HG03135 (cell line): ENCODE data around the gene SESN3.
"Not testable (repeated sequence)": the region's sequence is repeated elsewhere in the genome, so short reads cannot be mapped to it uniquely, and the experiment has no call there.

Experiments
- ATAC-seq: cut with Tn5 transposase; IDR thresholded peaks from one replicate; pipeline ENCODE4 v1.9.1; 2021; ENCODE audit warnings: mild to moderate bottlenecking, moderate library complexity; ENCODE audit not compliant: unreplicated experiment

Gene SESN3

DNA sequence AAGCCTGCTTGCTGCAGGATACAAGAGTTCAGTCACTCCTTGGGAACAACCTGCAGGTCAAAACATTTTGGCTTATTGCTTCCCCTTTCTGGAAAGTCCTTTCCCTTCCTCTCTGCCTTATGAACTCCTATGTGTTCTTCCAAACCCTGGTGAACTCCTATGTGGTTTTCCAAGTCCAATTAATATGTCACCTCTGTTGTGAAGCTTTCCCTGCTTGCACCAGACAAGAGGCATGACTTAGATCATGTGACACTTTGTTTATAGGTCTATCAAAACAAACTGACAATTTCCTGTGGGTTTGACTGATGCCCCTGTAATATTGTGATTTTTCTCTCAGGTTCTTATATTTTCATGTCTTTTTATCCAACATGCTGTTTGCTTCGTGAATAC is 77.2 kb downstream of the SESN3 start:
- ATAC-seq: no peak

DNA sequence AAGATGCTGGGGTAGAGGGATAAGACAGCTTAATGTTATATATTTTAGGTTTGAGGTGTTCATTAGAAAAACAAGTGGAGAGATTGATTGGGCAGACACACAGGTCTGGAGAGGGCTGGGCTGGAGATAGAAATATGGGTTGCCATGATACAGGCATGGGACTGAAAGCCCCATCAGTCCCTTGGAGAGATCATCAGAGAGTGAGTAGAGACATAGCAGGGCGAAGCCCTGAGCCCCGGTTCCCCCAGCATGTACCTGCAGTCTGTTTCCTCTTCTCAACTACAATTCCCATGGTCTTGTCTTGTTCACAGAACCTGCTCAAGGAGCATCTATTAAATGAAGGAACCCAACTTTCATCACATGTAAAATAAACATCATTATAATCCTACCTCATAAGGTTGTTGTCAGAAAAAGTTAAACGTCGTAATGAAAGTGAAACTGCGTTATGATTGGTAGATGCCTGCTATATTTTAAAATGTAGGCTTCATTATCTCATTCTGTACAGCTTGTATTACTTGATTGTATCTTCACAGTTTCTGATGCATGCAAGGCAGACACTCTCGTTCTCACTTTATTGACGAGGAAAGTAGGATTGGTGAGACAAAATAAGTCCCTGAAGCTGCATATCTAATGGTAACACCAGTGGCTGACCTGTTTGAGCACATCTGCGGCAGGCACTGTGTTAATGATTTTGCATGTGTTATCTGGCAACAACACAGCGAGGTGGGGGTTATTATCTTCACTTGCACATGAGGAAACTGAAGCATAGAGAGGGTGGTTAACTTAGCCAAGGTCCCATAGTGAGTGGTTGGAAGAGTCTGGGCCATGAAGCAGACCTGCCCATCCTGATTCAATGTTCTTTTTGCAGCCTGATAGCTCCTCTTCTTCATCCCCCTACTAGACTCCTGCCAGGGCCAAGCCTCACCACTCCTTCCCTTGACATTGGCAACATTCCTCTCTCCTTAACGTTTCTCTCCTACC is 77.8 kb downstream of the SESN3 start:
- ATAC-seq: no peak

DNA sequence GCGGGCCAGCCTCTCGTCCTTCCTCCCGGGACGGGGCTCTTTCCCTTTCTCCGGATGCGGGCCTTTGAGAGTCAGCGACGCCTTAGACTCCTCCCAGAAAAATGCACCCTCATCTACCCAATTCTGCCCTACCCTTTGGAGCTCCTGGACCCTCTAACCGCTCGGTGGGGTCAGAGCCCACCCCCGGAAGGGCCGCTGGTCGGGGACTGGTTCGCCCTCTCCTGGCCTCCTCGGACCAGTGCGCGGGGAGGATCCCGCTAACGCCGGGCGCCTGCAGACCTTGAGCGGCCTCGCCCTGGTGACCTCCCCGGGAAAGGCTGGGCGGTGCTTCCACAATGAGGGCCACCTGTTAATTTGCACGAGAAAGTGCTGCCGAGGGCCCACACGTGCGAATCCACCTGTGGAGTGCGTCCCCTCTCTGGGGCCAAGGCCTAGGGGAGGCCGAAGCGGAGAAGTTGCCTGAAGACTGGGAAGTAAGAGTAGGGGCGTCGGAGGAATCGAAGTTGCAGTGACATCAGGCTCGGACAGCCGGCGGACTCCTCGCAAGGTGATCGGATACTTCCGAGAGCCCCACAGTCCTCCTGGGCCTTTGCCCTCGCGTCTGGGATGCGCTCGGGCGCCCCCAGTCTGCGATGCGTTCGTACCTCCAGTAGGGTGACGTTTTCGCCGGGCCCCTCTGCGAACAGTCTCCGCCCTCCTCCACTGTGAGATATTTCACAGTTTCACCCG is 79.9 kb downstream of the SESN3 start:
- peak; percentile 87 for ATAC-seq

DNA sequence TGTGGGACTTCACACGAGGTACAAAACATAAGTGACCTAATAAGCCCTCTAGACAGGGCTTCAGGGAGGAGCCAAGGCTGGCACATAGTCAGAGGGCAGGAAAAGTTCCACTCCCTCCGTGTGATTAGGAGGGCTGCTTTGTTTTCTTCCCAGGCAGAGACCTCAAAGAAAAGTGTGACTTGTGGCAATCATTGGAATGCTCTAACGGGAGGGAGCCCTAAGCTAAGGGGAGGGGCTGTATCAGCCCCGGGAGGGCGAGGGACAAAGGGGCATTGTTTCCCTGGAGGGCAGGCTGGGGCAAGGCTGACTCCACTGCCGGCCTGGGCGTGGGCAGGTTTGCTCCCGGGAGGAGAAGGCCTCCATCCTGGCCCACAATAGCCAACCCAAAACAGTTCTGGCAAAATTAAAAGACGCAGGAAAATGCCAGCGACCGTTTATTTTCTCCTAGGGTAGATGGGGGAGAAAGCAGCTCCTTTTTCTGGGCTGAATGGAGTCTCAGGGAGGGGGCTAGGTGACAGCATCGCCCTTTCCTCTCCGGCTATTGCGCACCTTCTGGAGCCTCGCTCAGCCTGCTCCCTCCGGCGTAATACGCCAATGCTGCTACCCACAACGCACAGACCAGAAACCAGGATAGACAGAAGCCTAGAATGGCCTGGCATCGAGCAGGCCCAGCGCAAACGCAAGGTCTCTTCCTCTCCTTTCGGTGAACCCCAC is 81.2 kb downstream of the SESN3 start:
- no peak for ATAC-seq

DNA sequence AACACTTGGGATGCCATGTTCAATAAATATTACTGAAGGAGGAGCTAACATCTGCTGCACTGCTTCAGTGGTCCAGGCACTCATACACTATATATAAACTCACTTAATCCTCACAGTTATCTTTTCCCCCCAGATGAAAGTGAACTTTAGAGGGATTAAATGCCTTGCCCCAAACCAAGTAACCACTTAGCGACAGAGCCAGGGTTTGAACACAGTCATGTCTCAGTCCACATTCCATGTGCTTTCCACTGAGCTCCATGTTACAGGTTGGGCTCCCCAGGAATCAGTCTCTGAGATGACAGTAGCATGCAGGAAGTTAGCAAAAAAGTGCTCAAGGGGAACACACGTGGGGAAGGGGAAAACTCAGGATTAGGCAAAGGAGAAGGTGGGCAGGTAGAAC is 82.1 kb downstream of the SESN3 start:
- ATAC-seq: no peak

DNA sequence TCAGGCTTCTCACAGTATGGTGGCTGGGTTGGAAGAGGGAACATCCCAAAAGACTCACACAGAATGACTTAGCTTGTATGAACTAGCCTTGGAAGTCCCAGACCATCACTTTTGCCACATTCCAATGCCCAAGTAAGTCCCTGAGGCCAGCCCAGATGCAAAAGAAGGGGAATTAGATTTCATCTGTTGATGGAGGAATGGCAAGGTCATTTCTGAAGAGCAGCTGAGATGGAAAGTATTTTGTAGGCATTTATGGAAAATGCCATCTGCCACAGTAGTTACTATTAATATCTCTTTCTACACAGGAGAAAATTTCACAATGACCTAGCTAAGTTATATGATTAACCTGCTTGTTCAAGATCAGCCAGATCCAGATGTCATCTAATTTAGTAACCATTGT is 82.6 kb downstream of the SESN3 start:
- no peak for ATAC-seq

DNA sequence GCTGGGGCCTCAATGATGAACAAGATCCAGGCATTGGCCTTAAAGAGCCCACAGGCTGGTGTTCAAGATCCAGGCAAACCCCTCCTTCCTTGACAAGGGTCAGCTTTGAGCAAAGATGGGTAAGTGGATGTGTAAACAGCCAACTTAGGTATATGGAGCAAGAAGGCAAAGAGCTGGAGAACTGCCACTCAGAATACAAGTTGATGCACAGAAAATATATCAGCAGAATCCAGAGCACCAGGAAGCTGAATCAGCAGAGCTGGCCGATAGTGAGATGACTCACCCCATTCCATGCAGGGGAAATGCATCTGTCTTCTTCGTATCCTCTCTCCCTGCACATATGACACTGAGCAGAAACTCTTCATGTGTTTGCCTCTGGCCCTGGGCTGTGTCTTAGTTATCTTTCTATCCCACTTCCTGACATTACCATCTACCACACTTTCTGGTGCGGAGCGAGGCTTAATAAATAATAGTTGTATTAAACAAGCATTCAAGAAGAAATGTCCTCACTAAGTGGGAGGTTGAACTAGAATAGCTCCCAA is 83.6 kb downstream of the SESN3 start:
- no peak for ATAC-seq

DNA sequence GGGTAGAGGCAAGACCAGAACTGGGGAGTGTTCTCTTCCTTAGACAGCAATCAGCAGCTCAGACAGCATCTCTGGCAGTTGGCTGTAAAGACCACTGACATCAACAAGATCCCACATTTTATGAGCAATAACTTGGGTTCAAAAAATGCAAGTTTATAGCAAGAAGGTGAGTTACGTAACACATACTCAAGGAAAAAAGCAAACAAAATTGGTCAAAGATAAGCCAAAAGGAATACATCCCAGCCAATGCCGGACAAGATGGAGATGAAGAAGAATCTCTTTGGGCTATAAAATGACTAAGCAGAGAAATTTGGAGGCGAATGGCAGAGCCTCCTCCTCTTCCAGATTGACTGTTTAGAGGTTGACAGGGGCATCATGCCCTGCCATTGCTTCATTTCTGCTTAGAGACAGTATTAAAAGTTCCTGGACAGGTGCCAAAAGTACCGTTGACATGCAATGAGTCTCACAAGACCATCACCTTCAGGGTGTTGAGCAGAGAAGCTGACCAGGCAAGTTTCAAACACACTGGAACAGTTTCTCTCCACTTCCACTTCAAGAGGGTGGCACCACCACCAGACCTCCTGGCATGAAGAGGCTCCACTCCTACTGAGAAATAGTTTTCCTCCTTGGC is 85.5 kb downstream of the SESN3 start:
- ATAC-seq: no peak

DNA sequence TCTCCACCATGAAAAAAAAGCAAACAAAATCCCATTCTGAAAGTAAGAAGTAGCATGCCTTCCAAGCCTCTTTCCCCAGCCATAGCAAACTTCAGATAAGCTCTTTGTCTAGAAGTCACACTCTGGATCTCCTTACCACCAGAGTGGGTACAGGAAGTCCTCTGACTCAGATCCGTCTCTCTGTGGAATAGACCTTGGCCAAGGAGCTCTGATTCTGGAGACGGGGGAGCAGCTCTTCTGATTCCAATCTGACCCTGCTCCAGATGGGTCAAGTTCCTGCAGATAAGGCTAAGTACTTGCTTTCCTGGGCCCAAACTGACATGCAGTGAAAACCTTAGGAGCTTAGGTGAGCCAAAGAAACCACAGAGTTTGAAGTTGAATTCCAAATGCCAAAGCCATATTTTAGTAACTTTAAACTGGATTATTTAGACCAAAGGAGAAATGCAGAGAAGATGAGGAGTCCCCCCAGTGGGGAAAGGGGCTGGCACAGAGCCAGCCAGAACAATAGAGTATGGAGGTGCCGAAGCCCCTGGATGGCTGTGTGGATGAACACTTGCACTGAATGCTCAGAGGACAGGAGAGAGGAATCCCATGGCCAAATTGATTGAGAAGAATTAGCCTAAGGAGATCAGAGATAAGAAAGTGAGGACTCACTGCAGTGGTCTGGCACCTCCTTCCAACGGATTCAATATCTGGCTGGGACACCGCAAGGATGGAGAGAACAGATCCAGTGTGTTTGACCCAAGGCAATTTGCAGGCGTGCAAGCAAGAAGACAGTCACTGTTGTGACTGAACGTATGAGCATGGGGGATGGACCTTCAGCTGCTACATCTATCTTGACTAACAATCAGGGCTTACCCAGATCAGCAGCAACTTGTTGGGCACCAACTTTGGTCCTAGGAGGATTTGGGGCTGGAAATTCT is 86.4 kb downstream of the SESN3 start:
- no peak for ATAC-seq

DNA sequence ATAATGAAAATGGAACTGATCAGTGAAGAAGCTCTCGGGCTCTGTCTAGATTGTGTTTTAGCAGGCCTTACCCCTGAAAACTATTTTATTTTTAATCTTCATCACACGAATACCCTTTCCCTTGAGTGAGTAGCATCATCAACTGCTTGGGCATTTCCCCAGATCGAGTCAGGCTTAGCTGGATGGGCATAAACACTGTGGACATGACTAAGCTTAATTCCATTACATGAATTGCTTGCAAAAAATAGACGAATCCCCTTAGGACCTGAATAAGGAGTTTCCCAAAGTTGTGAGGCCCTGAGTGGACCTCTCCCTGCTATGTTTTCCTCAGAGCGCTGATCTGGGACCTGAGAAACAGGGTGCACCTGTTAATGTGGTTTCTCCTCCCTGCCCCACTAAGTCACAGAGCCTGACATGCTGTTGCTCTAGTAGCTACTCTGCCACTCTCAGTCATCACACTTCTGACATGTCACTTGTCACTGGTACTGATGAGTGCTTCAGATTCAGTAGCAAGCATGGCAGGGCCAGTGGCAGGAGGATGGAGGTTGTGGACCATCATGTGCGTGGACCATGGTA is 87.8 kb downstream of the SESN3 start:
- no peak for ATAC-seq

DNA sequence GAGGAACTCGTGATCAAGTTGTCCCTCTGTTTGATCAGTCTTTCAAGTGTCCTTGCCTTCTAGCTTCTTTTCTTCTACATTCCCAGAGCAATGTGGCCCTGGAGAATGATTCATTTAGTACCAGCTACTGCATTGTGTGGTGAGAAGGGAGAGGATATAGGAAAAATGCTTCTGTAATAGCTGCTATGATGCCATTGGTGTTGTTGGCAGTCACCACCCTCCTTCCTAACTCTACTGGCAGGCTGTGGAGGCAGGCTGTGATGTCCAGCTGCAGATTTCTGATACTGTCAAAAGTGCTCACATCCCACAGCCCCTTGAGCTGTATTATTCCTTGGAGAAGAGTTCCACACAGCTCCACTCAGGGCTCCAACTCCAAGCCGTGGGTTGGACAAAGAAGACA is 88.6 kb downstream of the SESN3 start:
- no peak for ATAC-seq

DNA sequence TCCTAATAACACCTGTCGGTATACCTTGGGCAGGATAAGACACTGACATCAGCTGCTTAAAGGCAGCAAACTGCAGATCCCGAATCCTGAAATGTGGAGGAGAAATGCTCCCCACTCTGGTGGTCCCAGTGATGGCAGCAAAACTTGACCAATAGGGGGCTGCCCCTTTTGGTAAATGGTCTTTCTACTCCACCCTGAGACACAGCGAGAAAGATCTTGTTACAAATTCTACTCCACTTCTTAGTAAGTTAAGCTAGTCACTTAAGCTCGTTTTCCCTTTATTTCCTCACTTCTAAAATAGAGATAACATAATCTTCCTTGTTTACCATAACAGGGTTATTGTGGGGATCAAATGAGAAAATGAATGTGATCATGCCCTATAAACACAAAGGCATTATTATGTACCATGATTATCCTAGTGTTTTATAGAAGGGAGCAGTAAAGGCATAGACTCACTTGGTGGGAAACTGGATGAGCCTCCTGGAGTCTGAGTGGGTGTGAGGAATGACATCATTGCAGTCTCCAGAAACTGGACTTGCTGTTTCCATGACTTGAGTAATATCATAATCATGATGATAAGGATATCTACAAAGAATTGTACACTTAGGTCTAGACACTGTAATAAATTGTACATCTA is 90.5 kb downstream of the SESN3 start:
- no peak for ATAC-seq

DNA sequence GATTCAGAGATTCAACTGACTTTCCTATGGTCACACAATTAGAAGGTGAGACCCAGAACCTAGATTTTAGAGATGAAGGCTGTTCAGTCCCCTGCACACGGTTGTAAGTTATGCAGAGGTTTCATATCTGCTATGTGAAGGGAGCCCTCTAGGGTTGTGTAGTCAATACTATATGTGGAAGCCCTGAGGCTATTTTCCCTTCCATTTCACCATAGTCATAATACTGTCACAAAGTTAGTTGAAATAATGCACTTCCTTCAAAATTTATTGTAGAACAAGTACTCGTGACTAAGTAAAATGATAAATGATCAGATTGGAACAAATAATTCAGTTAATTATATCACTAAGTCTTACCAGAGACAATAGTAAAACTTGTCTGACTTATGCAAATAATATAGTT is 92.6 kb downstream of the SESN3 start:
- ATAC-seq: peak; percentile 64

DNA sequence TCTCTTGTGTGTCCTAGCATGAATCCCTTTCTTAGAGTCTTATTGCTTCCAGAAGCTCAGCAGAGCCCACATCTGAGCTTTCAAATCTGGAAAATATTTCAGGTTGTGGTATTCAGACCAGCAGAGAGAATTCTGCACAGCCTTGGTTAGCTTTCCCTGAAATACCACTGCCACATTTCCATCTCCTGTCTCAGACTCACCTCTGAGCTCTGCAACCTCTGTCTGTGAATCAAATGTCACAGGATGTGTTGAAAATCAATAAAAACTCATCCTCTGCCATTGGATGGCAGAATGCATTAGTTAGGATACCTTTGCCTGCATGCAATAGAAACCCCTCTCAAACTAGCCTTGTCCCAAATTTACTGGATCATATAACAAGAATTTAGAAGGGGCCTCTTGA is 93.7 kb downstream of the SESN3 start:
- no peak for ATAC-seq

DNA sequence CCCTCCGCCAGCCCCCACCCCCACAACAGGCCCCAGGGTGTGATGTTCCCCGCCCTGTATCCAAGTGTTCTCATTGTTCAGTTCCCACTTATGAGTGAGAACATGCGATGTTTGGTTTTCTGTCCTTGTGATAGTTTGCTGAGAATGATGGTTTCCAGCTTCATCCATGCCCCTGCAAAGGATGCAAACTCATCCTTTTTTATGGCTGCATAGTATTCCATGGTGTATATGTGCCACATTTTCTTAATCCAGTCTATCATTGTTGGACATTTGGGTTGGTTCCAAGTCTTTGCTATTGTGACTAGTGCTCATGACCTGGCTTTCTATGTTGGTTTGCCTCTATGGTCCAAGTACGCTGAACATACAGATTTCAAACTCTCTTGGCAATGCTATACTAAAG is 94.3 kb downstream of the SESN3 start:
- not testable (repeated sequence) for ATAC-seq

DNA sequence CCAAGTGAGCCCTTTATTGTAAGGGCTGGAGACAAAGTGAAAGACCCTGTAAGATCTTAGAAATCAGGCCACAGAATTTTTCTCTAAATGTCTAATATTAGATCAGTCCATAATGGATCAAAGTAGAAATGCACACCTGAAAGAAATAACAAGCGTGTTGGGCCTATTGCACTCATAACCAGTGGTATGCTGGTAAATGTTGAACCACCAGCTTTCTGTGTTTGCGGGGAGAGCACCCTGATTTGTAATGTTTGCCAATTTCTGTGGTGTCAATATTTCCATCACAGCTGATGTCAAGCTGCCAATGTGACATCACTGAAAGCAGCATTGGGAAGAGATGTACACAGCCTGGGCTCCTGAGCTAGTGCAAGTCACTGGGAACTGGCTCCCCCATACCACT is 95.1 kb downstream of the SESN3 start:
- ATAC-seq: no peak

DNA sequence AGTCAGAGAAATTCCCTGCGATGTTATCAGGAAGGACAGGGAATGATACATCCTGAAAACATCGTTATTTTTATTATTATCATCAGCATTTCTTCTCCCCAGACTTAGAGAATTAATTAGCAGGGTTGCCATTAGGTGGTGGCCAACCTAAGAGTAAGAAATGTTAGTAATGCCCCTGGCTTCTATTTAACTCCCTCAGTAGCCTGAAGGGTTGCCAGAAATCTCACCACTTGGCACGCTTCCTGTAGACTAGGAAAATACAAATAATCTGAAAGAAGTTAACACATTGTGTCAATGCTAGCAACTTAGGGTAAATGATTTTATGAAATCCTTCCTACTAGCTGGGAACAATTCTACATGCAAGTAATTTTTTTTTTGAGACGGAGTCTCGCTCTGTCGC is 95.8 kb downstream of the SESN3 start:
- ATAC-seq: no peak

DNA sequence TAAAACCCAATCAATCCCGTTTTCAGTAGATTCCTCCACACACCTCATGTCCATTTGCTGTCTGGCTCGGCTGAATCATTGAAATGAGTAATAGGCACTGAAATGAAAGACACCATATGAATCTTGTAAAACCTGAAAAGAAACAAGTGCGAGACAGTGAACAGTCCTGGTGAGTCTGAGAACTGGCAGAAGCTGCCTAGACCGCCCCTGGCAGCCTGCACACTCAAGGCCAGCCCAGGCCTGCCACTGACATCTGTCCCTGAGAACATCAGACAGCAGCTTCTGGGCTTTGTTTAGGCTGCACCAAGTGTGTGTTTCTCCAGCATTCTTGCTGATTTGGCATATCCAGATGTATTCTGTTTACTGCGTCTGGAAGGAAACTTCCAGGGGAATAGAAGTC is 96.5 kb downstream of the SESN3 start:
- ATAC-seq: no peak

DNA sequence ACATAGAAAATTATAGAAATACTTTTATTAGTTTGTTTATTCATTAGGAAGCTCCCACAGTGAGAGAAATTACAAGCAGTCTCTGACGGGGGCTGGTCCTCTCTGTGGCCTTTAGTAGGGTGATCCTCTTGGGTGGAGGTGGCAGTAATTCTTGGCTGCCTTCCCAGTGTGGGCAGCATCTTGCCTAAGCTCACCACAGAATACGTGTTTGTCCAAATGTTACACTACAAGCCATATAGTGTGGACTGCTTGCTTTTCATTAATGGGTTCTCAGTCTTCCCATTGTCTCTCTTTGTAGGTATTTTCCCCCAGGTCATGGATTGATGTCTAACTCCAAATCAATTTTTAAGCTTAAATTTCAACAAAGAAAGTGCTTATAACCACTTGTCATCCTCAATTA is 98.0 kb downstream of the SESN3 start:
- no peak for ATAC-seq
